Upper lobe of left lung (tissue), 6 donors: Measurements from ENCODE around the gene SYF2. TPM values are rescaled to one million over a fixed set of nuclear protein-coding genes. Genes with fewer than 3 reads are reported as not detected.

Experiments
- ATAC-seq, 2 donors: fragments of 200-7000 bp; cut with Tn5 transposase; one replicate each; pipeline ENCODE4 v1.9.1; 2022; ENCODE audit warnings: mild to moderate bottlenecking in 2 of 2, moderate library complexity in 2 of 2; ENCODE audit not compliant: low FRiP score in 2 of 2
- DNase-seq, 2 donors: peaks; one replicate each; pipeline ENCODE4 v3.0.0-alpha.2; 2019 to 2020
- H3K27ac ChIP-seq, 4 donors: fragments of 200-600 bp; sonication (generic); one replicate each; pipeline ENCODE4 v1.5.1; 2016 to 2019
- H3K27me3 ChIP-seq, 4 donors: fragments of 200-600 bp; sonication (generic); one replicate each; pipeline ENCODE4 v1.5.1; 2017 to 2019
- H3K36me3 ChIP-seq, 4 donors: fragments of 200-600 bp; sonication (generic); one replicate each; pipeline ENCODE4 v1.5.1; 2016 to 2019
- H3K4me1 ChIP-seq, 4 donors: fragments of 200-600 bp; sonication (generic); one replicate each; pipeline ENCODE4 v1.5.1; 2018 to 2019
- H3K4me3 ChIP-seq, 4 donors: fragments of 200-600 bp; sonication (generic); one replicate each; pipeline ENCODE4 v1.5.1; 2017 to 2019; ENCODE audit warnings: mild to moderate bottlenecking in 2 of 4, moderate library complexity in 1 of 4
- H3K9me3 ChIP-seq, 4 donors: fragments of 200-600 bp; sonication (generic); one replicate each; pipeline ENCODE4 v1.5.1; 2018 to 2019
- CTCF ChIP-seq, 6 experiments: fragments of 450-650 bp in 4 of 6; fragments of 200-600 bp in 2 of 6; sonication (generic) in 2 of 6; IDR thresholded peaks; one replicate each; pipeline ENCODE4 v1.5.1; 2016 to 2019; ENCODE audit warnings: antibody characterized with exemption in 6 of 6
- EP300 ChIP-seq, 4 donors: sonication (generic); formaldehyde crosslinking; IDR thresholded peaks; one replicate each; pipeline ENCODE4 v1.5.1; 2017; ENCODE audit warnings: antibody characterized with exemption in 4 of 4, control low read depth in 2 of 4
- POLR2A ChIP-seq, 4 donors: fragments of 450-650 bp; IDR thresholded peaks; one replicate each; pipeline ENCODE4 v1.5.1; 2016 to 2017; ENCODE audit warnings: antibody characterized with exemption in 4 of 4, mild to moderate bottlenecking in 2 of 4
- POLR2AphosphoS5 ChIP-seq, 2 donors: sonication (generic); formaldehyde crosslinking; IDR thresholded peaks; one replicate each; pipeline ENCODE4 v1.5.1; 2017; ENCODE audit warnings: antibody characterized with exemption in 2 of 2
- WGBS, 2 donors: methylation state at CpG; one replicate each; pipeline ENCODE4 v1.1.5; 2017 to 2018; 5-methylcytosine and 5-hydroxymethylcytosine counted together
- total RNA-seq, 6 donors: library from RNA; depleted of rRNA in 4 of 6; stranded (reverse); fragments of >200 nt in 4 of 6; gene quantifications; one replicate each; pipeline versions ENCODE4 v1.1.0 to v1.2.1, GENCODE V29; 2016 to 2021
- donor health status: DM: no; HTN: no; CAD: no; lungs with moderate emphysema.
- donor health status: DM: no; HTN: yes; CAD: no; lungs with severe emphysema.

The SYF2 gene
- total RNA-seq, 6 donors from 2014 or later: 21.9 to 66.5 (median 39.5) TPM

- H3K36me3 ChIP-seq: peaks cover 31 to 49% (median 45%) of the 10 kb centered on the region in 4 donors
- TF ChIP-seq POLR2AphosphoS5 (IDR thresholded peaks at IDR 0.05) (no peak), CTCF (IDR thresholded peaks at IDR 0.05) (no peak), POLR2A (IDR thresholded peaks at IDR 0.05) (no peak), EP300 (IDR thresholded peaks at IDR 0.05) (no peak)
- H3K27me3 ChIP-seq: no peaks in the 10 kb centered on the region
- DNase-seq: peak in 1 of 2 donors; percentile 88
- H3K9me3 ChIP-seq: no peaks in the 10 kb centered on the region
- H3K4me1 ChIP-seq: peaks cover 22 to 47% (median 24%) of the 10 kb centered on the region in 4 donors
- peak overlapping the region; percentile 99 to 100 (median 100) for H3K27ac ChIP-seq
- ATAC-seq: peak; percentile 2
- peak overlapping the region; percentile 65 to 96 (median 83) for H3K4me3 ChIP-seq
- WGBS, 2 donors: 0 to 1% methylated on average over 22 to 43 of the region's 53 CpGs
These were observed 14.3 kb upstream of the SYF2 start for GRCh38 chr1:25246600-25247023.

GRCh38 chr1:25245809-25246599 is 13.7 kb upstream of the SYF2 start:
- 22 to 32% methylated on average over 22 to 30 of the region's 30 CpGs for WGBS, 2 donors
- TF ChIP-seq EP300 (IDR thresholded peaks at IDR 0.05): no peak
- TF ChIP-seq POLR2AphosphoS5 (IDR thresholded peaks at IDR 0.05): no peak
- no peak for TF ChIP-seq CTCF (IDR thresholded peaks at IDR 0.05)
- no peak for TF ChIP-seq POLR2A (IDR thresholded peaks at IDR 0.05)
- DNase-seq (peak in 1 of 2 donors; percentile 85), ATAC-seq (peak in 1 of 2 donors; percentile 16)
- peaks cover 31 to 54% (median 50%) of the 10 kb centered on the region in 4 donors for H3K36me3 ChIP-seq
- H3K27ac ChIP-seq: peak overlapping the region; percentile 99 to 100 (median 100)
- H3K4me3 ChIP-seq: peak overlapping the region; percentile 65 to 96 (median 83)
- H3K9me3 ChIP-seq: no peaks in the 10 kb centered on the region
- H3K27me3 ChIP-seq: no peaks in the 10 kb centered on the region
- H3K4me1 ChIP-seq: peaks cover 26 to 53% (median 28%) of the 10 kb centered on the region in 4 donors

- ATAC-seq: no peak
- Histone ChIP-seq H3K27me3 (no peaks in the 10 kb centered on the region), H3K27ac (peak overlapping the region in 2 of 4 donors; percentile 32 to 100), H3K9me3 (no peaks in the 10 kb centered on the region), H3K36me3 (peaks cover 31 to 60% (median 53%) of the 10 kb centered on the region in 4 donors), H3K4me1 (peaks cover 32 to 59% (median 34%) of the 10 kb centered on the region in 4 donors), H3K4me3 (peak overlapping the region; percentile 65 to 96 (median 83))
- no peak for TF ChIP-seq POLR2A (IDR thresholded peaks at IDR 0.05)
- TF ChIP-seq POLR2AphosphoS5 (IDR thresholded peaks at IDR 0.05): no peak
- no peak for TF ChIP-seq CTCF (IDR thresholded peaks at IDR 0.05)
- TF ChIP-seq EP300 (IDR thresholded peaks at IDR 0.05): no peak
- DNase-seq: no peak
- 79 to 81% methylated on average over 5 of the region's 5 CpGs for WGBS, 2 donors
These were observed 13.1 kb upstream of the SYF2 start for GRCh38 chr1:25245393-25245792.

GRCh38 chr1:25243907-25244306 is 11.6 kb upstream of the SYF2 start:
- Histone ChIP-seq H3K4me1 (peaks cover 38 to 74% (median 44%) of the 10 kb centered on the region in 4 donors), H3K27me3 (no peaks in the 10 kb centered on the region), H3K4me3 (peak overlapping the region in 1 of 4 donors; percentile 65), H3K36me3 (peaks cover 31 to 61% (median 53%) of the 10 kb centered on the region in 4 donors), H3K9me3 (no peaks in the 10 kb centered on the region), H3K27ac (no peak overlapping the region)
- ATAC-seq (no peak), DNase-seq (no peak)
- TF ChIP-seq EP300 (IDR thresholded peaks at IDR 0.05): no peak
- TF ChIP-seq POLR2AphosphoS5 (IDR thresholded peaks at IDR 0.05): no peak
- no peak for TF ChIP-seq POLR2A (IDR thresholded peaks at IDR 0.05)
- no peak for TF ChIP-seq CTCF (IDR thresholded peaks at IDR 0.05)
- WGBS, 2 donors: 69 to 76% methylated on average over 6 of the region's 6 CpGs
